Measurements from ENCODE around the gene CAMK2B.
A peak's percentile ranks its signal among the peaks of the same experiment; 100 is the strongest.

The CAMK2B gene

GRCh38 chr7:44258423-44258760 lies 67.0 kb downstream of the CAMK2B start:
- DNase-seq (ENCODE audit: low read depth in 2 of 2, low spot score in 1 of 2): no peak

- peak; percentile 44 to 65 for DNase-seq (ENCODE audit: low read depth in 2 of 2, low spot score in 1 of 2)
These were observed 67.6 kb downstream of the CAMK2B start for GRCh38 chr7:44257618-44258422.

GRCh38 chr7:44257213-44257612 lies 68.2 kb downstream of the CAMK2B start:
- DNase-seq (ENCODE audit: low read depth in 2 of 2, low spot score in 1 of 2): no peak

GRCh38 chr7:44256459-44256858 lies 68.9 kb downstream of the CAMK2B start:
- no peak for DNase-seq (ENCODE audit: low read depth in 2 of 2, low spot score in 1 of 2)

- no peak for DNase-seq (ENCODE audit: low read depth in 2 of 2, low spot score in 1 of 2)
These were observed 73.5 kb downstream of the CAMK2B start for GRCh38 chr7:44251881-44252280.

GRCh38 chr7:44251269-44251668 lies 74.1 kb downstream of the CAMK2B start:
- no peak for DNase-seq (ENCODE audit: low read depth in 2 of 2, low spot score in 1 of 2)

GRCh38 chr7:44249639-44250234 lies 75.7 kb downstream of the CAMK2B start:
- DNase-seq (ENCODE audit: low read depth in 2 of 2, low spot score in 1 of 2): no peak

GRCh38 chr7:44247868-44248651 lies 77.3 kb downstream of the CAMK2B start:
- no peak for DNase-seq (ENCODE audit: low read depth in 2 of 2, low spot score in 1 of 2)

- no peak for DNase-seq (ENCODE audit: low read depth in 2 of 2, low spot score in 1 of 2)
These were observed 78.8 kb downstream of the CAMK2B start for GRCh38 chr7:44246396-44247113.

GRCh38 chr7:44244282-44244681 lies 81.1 kb downstream of the CAMK2B start:
- no peak for DNase-seq (ENCODE audit: low read depth in 2 of 2, low spot score in 1 of 2)

GRCh38 chr7:44242091-44242490 lies 83.3 kb downstream of the CAMK2B start:
- DNase-seq (ENCODE audit: low read depth in 2 of 2, low spot score in 1 of 2): no peak

GRCh38 chr7:44240983-44241510 lies 84.3 kb downstream of the CAMK2B start:
- peak; percentile 22 for DNase-seq (ENCODE audit: low read depth in 2 of 2, low spot score in 1 of 2)

GRCh38 chr7:44240376-44240775 lies 85.0 kb downstream of the CAMK2B start:
- DNase-seq (ENCODE audit: low read depth in 2 of 2, low spot score in 1 of 2): no peak

GRCh38 chr7:44239361-44239760 lies 86.0 kb downstream of the CAMK2B start:
- DNase-seq (ENCODE audit: low read depth in 2 of 2, low spot score in 1 of 2): no peak

GRCh38 chr7:44238116-44238695 lies 87.2 kb downstream of the CAMK2B start:
- no peak for DNase-seq (ENCODE audit: low read depth in 2 of 2, low spot score in 1 of 2)

- DNase-seq (ENCODE audit: low read depth in 2 of 2, low spot score in 1 of 2): no peak
These were observed 87.7 kb downstream of the CAMK2B start for GRCh38 chr7:44237696-44238095.

GRCh38 chr7:44236333-44236728 lies 89.1 kb downstream of the CAMK2B start:
- DNase-seq (ENCODE audit: low read depth in 2 of 2, low spot score in 1 of 2): no peak

- DNase-seq (ENCODE audit: low read depth in 2 of 2, low spot score in 1 of 2): no peak
These were observed 89.6 kb downstream of the CAMK2B start for GRCh38 chr7:44235582-44236332.

- no peak for DNase-seq (ENCODE audit: low read depth in 2 of 2, low spot score in 1 of 2)
These were observed 90.3 kb downstream of the CAMK2B start for GRCh38 chr7:44235066-44235465.

Measured in stimulated activated CD8-positive, alpha-beta memory T cell treated with anti-CD3 and anti-CD28 coated beads, Interleukin-4, amount 100 ng/mL, for 4 hours (primary cell).